WTC11 (cell line): ENCODE results near the gene OLFML3. TPM values are rescaled to one million over a fixed set of nuclear protein-coding genes. Genes with fewer than 3 reads are reported as not detected.

Experiments
- ATAC-seq: fragments of 200-7000 bp; cut with Tn5 transposase; 2 replicates; pipeline ENCODE4 v1.10.0; 2021; ENCODE audit warnings: mild to moderate bottlenecking, moderate library complexity
- CTCF ChIA-PET: fragments of 300-600 bp; sonication (Branson Sonifier 250); formaldehyde crosslinking; loops from one replicate; lab custom pipeline; 2021; ENCODE audit warnings: antibody characterized with exemption; lab: Charles Lee
- POLR2A ChIA-PET: fragments of 350-600 bp; sonication (Branson Sonifier 250); formaldehyde crosslinking; loops from one replicate; lab custom pipeline; 2021; ENCODE audit warnings: antibody characterized with exemption; lab: Charles Lee
- DNase-seq: peaks from one replicate; pipeline ENCODE4 v3.0.0; 2021; ENCODE audit warnings: low spot score
- H3K27ac Mint-ChIP-seq: 2 replicates; pipeline ENCODE4 v1.8.0; 2021; ENCODE audit warnings: mixed read lengths
- H3K27me3 Mint-ChIP-seq: 2 replicates; pipeline ENCODE4 v1.8.0; 2021; ENCODE audit warnings: low read depth, mild to moderate bottlenecking, moderate library complexity, mixed read lengths
- H3K36me3 Mint-ChIP-seq: 2 replicates; pipeline ENCODE4 v1.8.0; 2021; ENCODE audit warnings: mixed read lengths
- H3K4me1 Mint-ChIP-seq: 2 replicates; pipeline ENCODE4 v1.8.0; 2022; ENCODE audit warnings: mixed read lengths
- H3K4me3 Mint-ChIP-seq: 2 replicates; pipeline ENCODE4 v1.8.0; 2021; ENCODE audit warnings: mild to moderate bottlenecking, moderate library complexity, mixed read lengths
- H3K9me3 Mint-ChIP-seq: 2 replicates; pipeline ENCODE4 v1.8.0; 2021; ENCODE audit warnings: mixed read lengths
- ATF1 ChIP-seq: sonication (generic); formaldehyde crosslinking; IDR thresholded peaks from 2 replicates; pipeline ENCODE4 v1.8.1; 2023; ENCODE audit warnings: mild to moderate bottlenecking, moderate library complexity, missing genetic modification reagents
- ELF4 ChIP-seq: sonication (generic); formaldehyde crosslinking; IDR thresholded peaks from 2 replicates; pipeline ENCODE4 v1.8.1; 2022; ENCODE audit warnings: low read depth, mild to moderate bottlenecking, moderate library complexity, missing genetic modification reagents
- FOXJ3 ChIP-seq: sonication (generic); formaldehyde crosslinking; IDR thresholded peaks from 2 replicates; pipeline ENCODE4 v1.9.0; 2021; ENCODE audit warnings: missing genetic modification reagents, mild to moderate bottlenecking, borderline replicate concordance
- FOXP1 ChIP-seq: sonication (generic); formaldehyde crosslinking; IDR thresholded peaks from 2 replicates; pipeline ENCODE4 v1.8.0; 2022; ENCODE audit warnings: missing genetic modification reagents, mild to moderate bottlenecking, moderate library complexity, borderline replicate concordance
- GABPB1 ChIP-seq: sonication (generic); formaldehyde crosslinking; IDR thresholded peaks from 2 replicates; pipeline ENCODE4 v1.8.1; 2023; ENCODE audit warnings: mild to moderate bottlenecking, missing genetic modification reagents
- HMGA2 ChIP-seq: fragments of 250-450 bp; sonication (Bioruptor Pico); IDR thresholded peaks from 2 replicates; pipeline ENCODE4 v1.4.0; 2021; ENCODE audit warnings: mild to moderate bottlenecking, moderate library complexity
- KAT7 ChIP-seq: sonication (generic); formaldehyde crosslinking; IDR thresholded peaks from 2 replicates; pipeline ENCODE4 v1.8.1; 2023; ENCODE audit warnings: missing genetic modification reagents, mild to moderate bottlenecking, borderline replicate concordance
- NR2C2 ChIP-seq: sonication (generic); formaldehyde crosslinking; IDR thresholded peaks from 2 replicates; pipeline ENCODE4 v1.8.0; 2022; ENCODE audit warnings: mild to moderate bottlenecking, missing genetic modification reagents
- OVOL2 ChIP-seq: fragments of 250-450 bp; sonication (Bioruptor Pico); IDR thresholded peaks from 2 replicates; pipeline ENCODE4 v1.9.0; 2021; ENCODE audit warnings: mild to moderate bottlenecking, borderline replicate concordance
- RORB ChIP-seq: fragments of 250-450 bp; sonication (Bioruptor Pico); IDR thresholded peaks from 2 replicates; pipeline ENCODE4 v1.9.0; 2021; ENCODE audit warnings: mild to moderate bottlenecking
- SMAD4 ChIP-seq: sonication (generic); formaldehyde crosslinking; IDR thresholded peaks from 2 replicates; pipeline ENCODE4 v1.8.0; 2022; ENCODE audit warnings: mild to moderate bottlenecking, missing genetic modification reagents
- ZNF232 ChIP-seq: sonication (generic); formaldehyde crosslinking; IDR thresholded peaks from 2 replicates; pipeline ENCODE4 v1.8.0; 2022; ENCODE audit warnings: mild to moderate bottlenecking, missing genetic modification reagents
- ZNF263 ChIP-seq: sonication (generic); formaldehyde crosslinking; IDR thresholded peaks from 2 replicates; pipeline ENCODE4 v1.8.1; 2022; ENCODE audit warnings: low read depth, mild to moderate bottlenecking, moderate library complexity, missing genetic modification reagents
- ZNF671 ChIP-seq: fragments of 250-450 bp; sonication (Bioruptor Pico); IDR thresholded peaks from 2 replicates; pipeline ENCODE4 v1.8.0; 2021; ENCODE audit warnings: mild to moderate bottlenecking
- total RNA-seq: library from RNA; stranded (reverse); gene quantifications from 3 replicates; pipeline ENCODE4 v1.2.3, GENCODE V29; 2021
- TF ChIP-seq, protein P1 (sequence below): sonication (generic); formaldehyde crosslinking; IDR thresholded peaks from 2 replicates; pipeline ENCODE4 v1.8.0; 2022; ENCODE audit warnings: missing genetic modification reagents
- TF ChIP-seq, protein P2 (sequence below): sonication (generic); formaldehyde crosslinking; IDR thresholded peaks from 2 replicates; pipeline ENCODE4 v1.8.1; 2023; ENCODE audit warnings: mild to moderate bottlenecking, missing genetic modification reagents, moderate library complexity
- TF ChIP-seq, protein P3 (sequence below): sonication (generic); formaldehyde crosslinking; IDR thresholded peaks from 2 replicates; pipeline ENCODE4 v1.8.1; 2022; ENCODE audit warnings: mild to moderate bottlenecking, missing genetic modification reagents, moderate library complexity, borderline replicate concordance
- TF ChIP-seq, protein P4 (sequence below): sonication (generic); formaldehyde crosslinking; IDR thresholded peaks from 2 replicates; pipeline ENCODE4 v1.8.1; 2023; ENCODE audit warnings: mild to moderate bottlenecking, missing genetic modification reagents, moderate library complexity

OLFML3 gene
- total RNA-seq, 1 experiment from 2014 or later, result 65.8 TPM

DNA sequence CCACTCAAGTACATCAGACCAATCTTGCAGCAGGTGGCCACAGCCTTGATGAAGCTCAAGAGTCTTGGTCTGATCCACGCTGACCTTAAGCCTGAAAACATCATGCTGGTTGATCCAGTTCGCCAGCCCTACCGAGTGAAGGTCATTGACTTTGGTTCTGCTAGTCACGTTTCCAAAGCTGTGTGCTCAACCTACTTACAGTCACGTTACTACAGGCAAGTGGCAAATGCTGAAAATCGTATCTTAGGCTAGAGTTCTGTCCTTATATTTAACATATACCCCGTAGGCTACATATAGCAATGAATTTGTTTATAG, 38.1 kb upstream of the OLFML3 start:
- Mint-ChIP-seq H3K4me1 (peaks cover 20% of the 10 kb centered on the region), H3K4me3 (no peak overlapping the region), H3K27ac (no peak overlapping the region), H3K27me3 (no peaks in the 10 kb centered on the region), H3K9me3 (no peaks in the 10 kb centered on the region), H3K36me3 (peaks cover 22% of the 10 kb centered on the region)
- TF ChIP-seq SMAD4 (CRISPR knock-in tag) (no peak), ATF1 (CRISPR knock-in tag) (no peak)
- TF ChIP-seq, protein P1, sequence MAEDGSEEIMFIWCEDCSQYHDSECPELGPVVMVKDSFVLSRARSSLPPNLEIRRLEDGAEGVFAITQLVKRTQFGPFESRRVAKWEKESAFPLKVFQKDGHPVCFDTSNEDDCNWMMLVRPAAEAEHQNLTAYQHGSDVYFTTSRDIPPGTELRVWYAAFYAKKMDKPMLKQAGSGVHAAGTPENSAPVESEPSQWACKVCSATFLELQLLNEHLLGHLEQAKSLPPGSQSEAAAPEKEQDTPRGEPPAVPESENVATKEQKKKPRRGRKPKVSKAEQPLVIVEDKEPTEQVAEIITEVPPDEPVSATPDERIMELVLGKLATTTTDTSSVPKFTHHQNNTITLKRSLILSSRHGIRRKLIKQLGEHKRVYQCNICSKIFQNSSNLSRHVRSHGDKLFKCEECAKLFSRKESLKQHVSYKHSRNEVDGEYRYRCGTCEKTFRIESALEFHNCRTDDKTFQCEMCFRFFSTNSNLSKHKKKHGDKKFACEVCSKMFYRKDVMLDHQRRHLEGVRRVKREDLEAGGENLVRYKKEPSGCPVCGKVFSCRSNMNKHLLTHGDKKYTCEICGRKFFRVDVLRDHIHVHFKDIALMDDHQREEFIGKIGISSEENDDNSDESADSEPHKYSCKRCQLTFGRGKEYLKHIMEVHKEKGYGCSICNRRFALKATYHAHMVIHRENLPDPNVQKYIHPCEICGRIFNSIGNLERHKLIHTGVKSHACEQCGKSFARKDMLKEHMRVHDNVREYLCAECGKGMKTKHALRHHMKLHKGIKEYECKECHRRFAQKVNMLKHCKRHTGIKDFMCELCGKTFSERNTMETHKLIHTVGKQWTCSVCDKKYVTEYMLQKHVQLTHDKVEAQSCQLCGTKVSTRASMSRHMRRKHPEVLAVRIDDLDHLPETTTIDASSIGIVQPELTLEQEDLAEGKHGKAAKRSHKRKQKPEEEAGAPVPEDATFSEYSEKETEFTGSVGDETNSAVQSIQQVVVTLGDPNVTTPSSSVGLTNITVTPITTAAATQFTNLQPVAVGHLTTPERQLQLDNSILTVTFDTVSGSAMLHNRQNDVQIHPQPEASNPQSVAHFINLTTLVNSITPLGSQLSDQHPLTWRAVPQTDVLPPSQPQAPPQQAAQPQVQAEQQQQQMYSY (CRISPR knock-in tag), result no peak
- TF ChIP-seq, protein P2, sequence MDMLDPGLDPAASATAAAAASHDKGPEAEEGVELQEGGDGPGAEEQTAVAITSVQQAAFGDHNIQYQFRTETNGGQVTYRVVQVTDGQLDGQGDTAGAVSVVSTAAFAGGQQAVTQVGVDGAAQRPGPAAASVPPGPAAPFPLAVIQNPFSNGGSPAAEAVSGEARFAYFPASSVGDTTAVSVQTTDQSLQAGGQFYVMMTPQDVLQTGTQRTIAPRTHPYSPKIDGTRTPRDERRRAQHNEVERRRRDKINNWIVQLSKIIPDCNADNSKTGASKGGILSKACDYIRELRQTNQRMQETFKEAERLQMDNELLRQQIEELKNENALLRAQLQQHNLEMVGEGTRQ (CRISPR knock-in tag), result no peak
- DNase-seq (no peak), ATAC-seq (no peak)
- POLR2A ChIA-PET, result no interaction called here
- CTCF ChIA-PET, result interaction anchor here (1.2 to 1.9 kb wide), 2 partner anchors 37 to 342 kb away, joined by 3 to 6 read pairs; no protein-coding TSS in a partner anchor

DNA sequence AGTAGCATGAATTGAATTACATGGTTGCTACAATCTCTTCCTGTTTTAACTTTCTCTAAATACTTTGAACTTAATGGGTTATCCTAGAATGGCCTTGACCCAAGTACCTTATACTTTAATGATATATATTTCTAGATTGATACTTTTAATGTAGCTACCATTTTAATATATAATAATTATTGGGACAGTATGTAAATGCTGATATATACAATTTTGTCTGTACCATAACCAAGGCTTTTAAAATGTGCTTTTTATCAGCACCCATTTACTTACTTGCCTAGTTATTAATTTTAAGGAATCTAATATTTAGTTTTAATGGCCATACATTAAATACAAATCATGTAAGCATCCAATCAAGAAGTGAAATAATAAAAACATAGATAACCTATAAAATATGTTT, 36.7 kb upstream of the OLFML3 start:
- DNase-seq (no peak), ATAC-seq (no peak)
- no peaks in the 10 kb centered on the region for H3K9me3 Mint-ChIP-seq
- TF ChIP-seq, protein P1 (CRISPR knock-in tag), result no peak
- TF ChIP-seq HMGA2, result no peak
- TF ChIP-seq, protein P3, sequence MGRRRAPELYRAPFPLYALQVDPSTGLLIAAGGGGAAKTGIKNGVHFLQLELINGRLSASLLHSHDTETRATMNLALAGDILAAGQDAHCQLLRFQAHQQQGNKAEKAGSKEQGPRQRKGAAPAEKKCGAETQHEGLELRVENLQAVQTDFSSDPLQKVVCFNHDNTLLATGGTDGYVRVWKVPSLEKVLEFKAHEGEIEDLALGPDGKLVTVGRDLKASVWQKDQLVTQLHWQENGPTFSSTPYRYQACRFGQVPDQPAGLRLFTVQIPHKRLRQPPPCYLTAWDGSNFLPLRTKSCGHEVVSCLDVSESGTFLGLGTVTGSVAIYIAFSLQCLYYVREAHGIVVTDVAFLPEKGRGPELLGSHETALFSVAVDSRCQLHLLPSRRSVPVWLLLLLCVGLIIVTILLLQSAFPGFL (CRISPR knock-in tag), result no peak
- TF ChIP-seq ZNF671 (CRISPR knock-in tag), result no peak
- TF ChIP-seq ZNF263 (CRISPR knock-in tag), result no peak
- TF ChIP-seq RORB, result no peak
- TF ChIP-seq, protein P2 (CRISPR knock-in tag), result no peak
- TF ChIP-seq NR2C2 (CRISPR knock-in tag), result no peak
- no peak for TF ChIP-seq GABPB1
- TF ChIP-seq, protein P4, sequence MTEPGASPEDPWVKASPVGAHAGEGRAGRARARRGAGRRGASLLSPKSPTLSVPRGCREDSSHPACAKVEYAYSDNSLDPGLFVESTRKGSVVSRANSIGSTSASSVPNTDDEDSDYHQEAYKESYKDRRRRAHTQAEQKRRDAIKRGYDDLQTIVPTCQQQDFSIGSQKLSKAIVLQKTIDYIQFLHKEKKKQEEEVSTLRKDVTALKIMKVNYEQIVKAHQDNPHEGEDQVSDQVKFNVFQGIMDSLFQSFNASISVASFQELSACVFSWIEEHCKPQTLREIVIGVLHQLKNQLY (CRISPR knock-in tag), result no peak
- no peak for TF ChIP-seq FOXP1 (CRISPR knock-in tag)
- no peak for TF ChIP-seq KAT7 (CRISPR knock-in tag)
- TF ChIP-seq ELF4 (CRISPR knock-in tag), result no peak
- TF ChIP-seq FOXJ3, result no peak
- TF ChIP-seq OVOL2 (CRISPR knock-in tag), result no peak
- no peak for TF ChIP-seq ZNF232 (CRISPR knock-in tag)
- peaks cover 22% of the 10 kb centered on the region for H3K36me3 Mint-ChIP-seq
- H3K27ac Mint-ChIP-seq, result no peak overlapping the region
- H3K4me1 Mint-ChIP-seq, result peaks cover 27% of the 10 kb centered on the region
- ChIA-PET POLR2A (no interaction called here), CTCF (no interaction called here)
- no peak overlapping the region for H3K4me3 Mint-ChIP-seq
- no peaks in the 10 kb centered on the region for H3K27me3 Mint-ChIP-seq
